H1 (cell line): ENCODE measurements around the gene SNX13. TPM values are rescaled to one million over a fixed set of nuclear protein-coding genes. Genes with fewer than 3 reads are reported as not detected.

Experiments
- EP300 ChIP-seq, 2 experiments: IDR thresholded peaks; 1 replicate in 1 of 2; 2 replicates in 1 of 2; pipeline ENCODE4 v1.6.1; 2011 to 2012; ENCODE audit warnings: low read depth in 2 of 2, low read length in 2 of 2, mild to moderate bottlenecking in 2 of 2, borderline replicate concordance in 1 of 2, inconsistent platforms in 1 of 2, moderate library complexity in 1 of 2
- FOSL1 ChIP-seq: IDR thresholded peaks from 2 replicates; pipeline ENCODE4 v1.6.1; 2011; ENCODE audit warnings: mild to moderate bottlenecking, low read depth, low read length, moderate library complexity; ENCODE audit not compliant: insufficient read depth
- HDAC2 ChIP-seq, 2 experiments: fragments of 300-600 bp in 1 of 2; sonication (generic) in 1 of 2; IDR thresholded peaks; 2 replicates each; pipeline ENCODE4 v1.6.1; 2011 to 2012; ENCODE audit warnings: low read depth in 2 of 2, low read length in 2 of 2, mild to moderate bottlenecking in 2 of 2, moderate library complexity in 2 of 2, borderline replicate concordance in 1 of 2, inconsistent platforms in 1 of 2
- JUND ChIP-seq: IDR thresholded peaks from 2 replicates; pipeline ENCODE4 v1.6.1; 2011; ENCODE audit warnings: mild to moderate bottlenecking, improper control_type of control experiment, low read length
- KDM1A ChIP-seq: fragments of 200-600, 300-600 bp; sonication (generic); IDR thresholded peaks from 2 replicates; pipeline ENCODE4 v1.7.1; 2016; ENCODE audit warnings: mild to moderate bottlenecking, low read length, borderline replicate concordance
- NRF1 ChIP-seq: IDR thresholded peaks from 2 replicates; pipeline ENCODE4 v1.6.1; 2011; ENCODE audit warnings: mild to moderate bottlenecking, low read depth, low read length, improper control_type of control experiment
- POU5F1 ChIP-seq: IDR thresholded peaks from 2 replicates; pipeline ENCODE4 v1.6.1; 2011; ENCODE audit warnings: low read depth, mild to moderate bottlenecking, low read length, moderate library complexity
- RAD21 ChIP-seq, 2 experiments: IDR thresholded peaks in 1 of 2; conservative IDR thresholded peaks in 1 of 2; 2 replicates each; pipeline ENCODE4 v1.6.1; 2011; ENCODE audit warnings: low read depth in 2 of 2, low read length in 2 of 2, improper control_type of control experiment in 1 of 2, inconsistent platforms in 1 of 2, mild to moderate bottlenecking in 1 of 2, moderate library complexity in 1 of 2
- RFX5 ChIP-seq: IDR thresholded peaks from 2 replicates; pipeline ENCODE4 v1.6.1; 2011; ENCODE audit warnings: low read depth, low read length, improper control_type of control experiment, borderline replicate concordance
- SP2 ChIP-seq: IDR thresholded peaks from 2 replicates; pipeline ENCODE4 v1.6.1; 2012; ENCODE audit warnings: mild to moderate bottlenecking, low read length, inconsistent platforms
- polyA plus RNA-seq, 7 experiments: library from polyadenylated mRNA; depleted of rRNA in 3 of 7; stranded (reverse) in 5 of 7; unstranded in 2 of 7; fragments of >200 nt in 5 of 7; fragments of 200-250 nt in 2 of 7; gene quantifications; 1 replicate in 5 of 7; 2 replicates in 1 of 7; 4 replicates in 1 of 7; pipeline versions ENCODE4 v1.2.1 to v1.2.3, GENCODE V29; 2011 to 2013; ENCODE audit warnings: missing spikeins in 2 of 7, mixed read lengths in 2 of 7
- total RNA-seq: library from RNA; stranded (reverse); fragmentation: NEBNext Ultra II Directional; extraction: Animal tissue kit (Norgen Biotek cat#: 25700); gene quantifications from 2 replicates; pipeline ENCODE4 v1.2.1, GENCODE V29; 2021
- TF ChIP-seq, protein P1 (sequence below): fragments of 300-600 bp; sonication (generic); IDR thresholded peaks from 2 replicates; pipeline ENCODE4 v1.7.1; 2012; ENCODE audit warnings: low read length, moderate library complexity, mild to moderate bottlenecking, inconsistent platforms; ENCODE audit not compliant: insufficient replicate concordance

Gene SNX13
- total and polyA plus RNA-seq, 2 of the 8 experiments (the other 6 are each of a cell fraction or from before 2014, with no cell fraction given) = 5.5 to 27.4 TPM

DNA sequence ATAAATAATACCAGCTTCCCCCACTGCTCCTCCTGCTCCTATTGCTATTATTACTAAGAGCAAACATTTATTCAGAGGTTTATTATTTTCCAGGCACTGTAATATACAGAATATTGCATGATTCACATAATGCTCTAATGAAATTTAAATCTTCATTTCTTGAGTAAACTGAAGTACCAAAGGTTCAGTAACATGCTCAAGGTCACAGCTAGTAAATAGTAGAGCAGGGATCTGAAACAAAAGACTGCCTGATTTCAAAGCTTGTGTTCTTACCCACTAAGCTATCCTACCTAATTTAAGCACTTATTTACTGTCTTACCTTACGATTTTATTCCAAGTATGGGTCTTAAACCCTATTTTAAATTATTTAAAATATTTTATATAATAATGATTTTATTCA lies 126.2 kb downstream of the SNX13 start (continued):
- TF ChIP-seq, protein P1, sequence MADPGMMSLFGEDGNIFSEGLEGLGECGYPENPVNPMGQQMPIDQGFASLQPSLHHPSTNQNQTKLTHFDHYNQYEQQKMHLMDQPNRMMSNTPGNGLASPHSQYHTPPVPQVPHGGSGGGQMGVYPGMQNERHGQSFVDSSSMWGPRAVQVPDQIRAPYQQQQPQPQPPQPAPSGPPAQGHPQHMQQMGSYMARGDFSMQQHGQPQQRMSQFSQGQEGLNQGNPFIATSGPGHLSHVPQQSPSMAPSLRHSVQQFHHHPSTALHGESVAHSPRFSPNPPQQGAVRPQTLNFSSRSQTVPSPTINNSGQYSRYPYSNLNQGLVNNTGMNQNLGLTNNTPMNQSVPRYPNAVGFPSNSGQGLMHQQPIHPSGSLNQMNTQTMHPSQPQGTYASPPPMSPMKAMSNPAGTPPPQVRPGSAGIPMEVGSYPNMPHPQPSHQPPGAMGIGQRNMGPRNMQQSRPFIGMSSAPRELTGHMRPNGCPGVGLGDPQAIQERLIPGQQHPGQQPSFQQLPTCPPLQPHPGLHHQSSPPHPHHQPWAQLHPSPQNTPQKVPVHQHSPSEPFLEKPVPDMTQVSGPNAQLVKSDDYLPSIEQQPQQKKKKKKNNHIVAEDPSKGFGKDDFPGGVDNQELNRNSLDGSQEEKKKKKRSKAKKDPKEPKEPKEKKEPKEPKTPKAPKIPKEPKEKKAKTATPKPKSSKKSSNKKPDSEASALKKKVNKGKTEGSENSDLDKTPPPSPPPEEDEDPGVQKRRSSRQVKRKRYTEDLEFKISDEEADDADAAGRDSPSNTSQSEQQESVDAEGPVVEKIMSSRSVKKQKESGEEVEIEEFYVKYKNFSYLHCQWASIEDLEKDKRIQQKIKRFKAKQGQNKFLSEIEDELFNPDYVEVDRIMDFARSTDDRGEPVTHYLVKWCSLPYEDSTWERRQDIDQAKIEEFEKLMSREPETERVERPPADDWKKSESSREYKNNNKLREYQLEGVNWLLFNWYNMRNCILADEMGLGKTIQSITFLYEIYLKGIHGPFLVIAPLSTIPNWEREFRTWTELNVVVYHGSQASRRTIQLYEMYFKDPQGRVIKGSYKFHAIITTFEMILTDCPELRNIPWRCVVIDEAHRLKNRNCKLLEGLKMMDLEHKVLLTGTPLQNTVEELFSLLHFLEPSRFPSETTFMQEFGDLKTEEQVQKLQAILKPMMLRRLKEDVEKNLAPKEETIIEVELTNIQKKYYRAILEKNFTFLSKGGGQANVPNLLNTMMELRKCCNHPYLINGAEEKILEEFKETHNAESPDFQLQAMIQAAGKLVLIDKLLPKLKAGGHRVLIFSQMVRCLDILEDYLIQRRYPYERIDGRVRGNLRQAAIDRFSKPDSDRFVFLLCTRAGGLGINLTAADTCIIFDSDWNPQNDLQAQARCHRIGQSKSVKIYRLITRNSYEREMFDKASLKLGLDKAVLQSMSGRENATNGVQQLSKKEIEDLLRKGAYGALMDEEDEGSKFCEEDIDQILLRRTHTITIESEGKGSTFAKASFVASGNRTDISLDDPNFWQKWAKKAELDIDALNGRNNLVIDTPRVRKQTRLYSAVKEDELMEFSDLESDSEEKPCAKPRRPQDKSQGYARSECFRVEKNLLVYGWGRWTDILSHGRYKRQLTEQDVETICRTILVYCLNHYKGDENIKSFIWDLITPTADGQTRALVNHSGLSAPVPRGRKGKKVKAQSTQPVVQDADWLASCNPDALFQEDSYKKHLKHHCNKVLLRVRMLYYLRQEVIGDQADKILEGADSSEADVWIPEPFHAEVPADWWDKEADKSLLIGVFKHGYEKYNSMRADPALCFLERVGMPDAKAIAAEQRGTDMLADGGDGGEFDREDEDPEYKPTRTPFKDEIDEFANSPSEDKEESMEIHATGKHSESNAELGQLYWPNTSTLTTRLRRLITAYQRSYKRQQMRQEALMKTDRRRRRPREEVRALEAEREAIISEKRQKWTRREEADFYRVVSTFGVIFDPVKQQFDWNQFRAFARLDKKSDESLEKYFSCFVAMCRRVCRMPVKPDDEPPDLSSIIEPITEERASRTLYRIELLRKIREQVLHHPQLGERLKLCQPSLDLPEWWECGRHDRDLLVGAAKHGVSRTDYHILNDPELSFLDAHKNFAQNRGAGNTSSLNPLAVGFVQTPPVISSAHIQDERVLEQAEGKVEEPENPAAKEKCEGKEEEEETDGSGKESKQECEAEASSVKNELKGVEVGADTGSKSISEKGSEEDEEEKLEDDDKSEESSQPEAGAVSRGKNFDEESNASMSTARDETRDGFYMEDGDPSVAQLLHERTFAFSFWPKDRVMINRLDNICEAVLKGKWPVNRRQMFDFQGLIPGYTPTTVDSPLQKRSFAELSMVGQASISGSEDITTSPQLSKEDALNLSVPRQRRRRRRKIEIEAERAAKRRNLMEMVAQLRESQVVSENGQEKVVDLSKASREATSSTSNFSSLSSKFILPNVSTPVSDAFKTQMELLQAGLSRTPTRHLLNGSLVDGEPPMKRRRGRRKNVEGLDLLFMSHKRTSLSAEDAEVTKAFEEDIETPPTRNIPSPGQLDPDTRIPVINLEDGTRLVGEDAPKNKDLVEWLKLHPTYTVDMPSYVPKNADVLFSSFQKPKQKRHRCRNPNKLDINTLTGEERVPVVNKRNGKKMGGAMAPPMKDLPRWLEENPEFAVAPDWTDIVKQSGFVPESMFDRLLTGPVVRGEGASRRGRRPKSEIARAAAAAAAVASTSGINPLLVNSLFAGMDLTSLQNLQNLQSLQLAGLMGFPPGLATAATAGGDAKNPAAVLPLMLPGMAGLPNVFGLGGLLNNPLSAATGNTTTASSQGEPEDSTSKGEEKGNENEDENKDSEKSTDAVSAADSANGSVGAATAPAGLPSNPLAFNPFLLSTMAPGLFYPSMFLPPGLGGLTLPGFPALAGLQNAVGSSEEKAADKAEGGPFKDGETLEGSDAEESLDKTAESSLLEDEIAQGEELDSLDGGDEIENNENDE = no peak
- TF ChIP-seq HDAC2 (IDR thresholded peaks at IDR 0.05; ENCODE audit: borderline replicate concordance in 1 of 2, low read depth in 2 of 2, low read length in 2 of 2) (no peak), JUND (no peak), SP2 (no peak), RAD21 (IDR thresholded peaks at IDR 0.05 in 1 of 2, conservative IDR thresholded peaks at IDR 0.05 in 1 of 2; ENCODE audit: low read depth in 2 of 2, low read length in 2 of 2) (no peak), POU5F1 (no peak), EP300 (IDR thresholded peaks at IDR 0.05; ENCODE audit: borderline replicate concordance in 1 of 2, low read depth in 2 of 2, low read length in 2 of 2) (no peak), KDM1A (no peak), FOSL1 (no peak), NRF1 (no peak), RFX5 (no peak)
